Gastroesophageal sphincter (tissue), 3 donors: Measurements from ENCODE around the gene TPP2.

Experiments used
- CTCF ChIP-seq, 4 experiments: fragments of 200-600 bp in 2 of 4; fragments of 450-650 bp in 2 of 4; sonication (generic) in 1 of 4; IDR thresholded peaks; one replicate each; pipeline ENCODE4 v1.5.1; 2017 to 2019; ENCODE audit warnings: antibody characterized with exemption in 4 of 4, mild to moderate bottlenecking in 2 of 4, moderate library complexity in 2 of 4
- EP300 ChIP-seq: sonication (generic); formaldehyde crosslinking; IDR thresholded peaks from one replicate; pipeline ENCODE4 v1.6.1; 2017; ENCODE audit warnings: antibody characterized with exemption, mild to moderate bottlenecking
- POLR2A ChIP-seq, 2 donors: fragments of 450-650 bp; IDR thresholded peaks; one replicate each; pipeline ENCODE4 v1.6.1; 2017; ENCODE audit warnings: antibody characterized with exemption in 2 of 2, mild to moderate bottlenecking in 2 of 2, moderate library complexity in 1 of 2
- POLR2AphosphoS5 ChIP-seq: sonication (generic); formaldehyde crosslinking; IDR thresholded peaks from one replicate; pipeline ENCODE4 v1.6.1; 2017; ENCODE audit warnings: antibody characterized with exemption

DNA sequence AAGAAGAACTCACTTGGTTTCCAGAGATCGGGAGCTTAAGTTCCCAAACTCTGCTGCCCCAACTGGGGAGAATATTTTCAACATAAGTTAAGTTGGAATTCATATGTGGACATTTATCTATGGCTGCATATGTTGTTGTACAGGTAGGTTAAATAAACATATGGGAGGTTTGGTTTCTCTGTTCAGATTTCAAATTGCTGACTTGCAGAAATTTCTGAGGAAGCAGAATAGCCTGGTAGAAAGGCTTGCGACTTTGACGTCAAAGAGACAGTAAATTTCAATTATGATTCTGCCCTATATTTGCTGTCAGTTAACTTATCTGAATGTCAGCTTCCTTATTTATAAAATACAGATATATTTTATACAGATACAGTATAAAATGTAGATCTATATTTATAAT is 40.0 kb upstream of the TPP2 start:
- no peak for TF ChIP-seq CTCF (IDR thresholded peaks at IDR 0.05)
- TF ChIP-seq POLR2AphosphoS5 = no peak
- no peak for TF ChIP-seq EP300
- TF ChIP-seq POLR2A (IDR thresholded peaks at IDR 0.05) = no peak
